ENCODE results near the gene IP6K3.

Gene IP6K3

DNA sequence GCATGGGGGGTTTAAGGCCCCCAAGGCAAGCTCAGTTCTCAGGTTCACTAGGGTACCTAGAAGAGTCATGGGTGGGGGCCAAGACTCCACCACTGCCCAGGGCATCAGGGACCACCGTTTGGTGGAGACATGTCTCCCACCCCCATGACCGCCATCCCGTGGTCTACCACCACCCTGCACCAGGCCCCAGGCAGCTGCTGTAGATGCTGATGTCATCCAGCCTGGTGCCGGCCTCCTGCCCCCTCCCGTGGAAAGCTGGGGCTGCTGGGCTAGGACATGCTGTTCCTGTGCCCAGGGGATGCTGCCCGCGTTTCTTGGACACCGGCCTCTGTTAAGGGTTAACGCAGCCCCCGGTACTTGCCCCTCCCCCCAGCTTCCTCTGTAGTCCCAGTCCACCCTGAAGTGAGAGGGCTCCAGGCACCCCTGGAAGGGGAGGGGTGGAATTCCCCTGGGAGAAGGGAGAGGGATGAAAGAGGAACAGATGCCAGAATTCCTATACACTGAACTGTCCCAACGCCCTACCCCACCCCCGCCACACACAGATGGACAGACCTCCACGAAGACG, 587 bp downstream of the IP6K3 start:
- Mint-ChIP-seq H3K36me3 (ENCODE audit: low read depth) (no peaks in the 10 kb centered on the region), H3K27ac (no peak overlapping the region), H3K4me3 (peak overlapping the region; percentile 74), H3K4me1 (peaks cover 93% of the 10 kb centered on the region), H3K9me3 (no peaks in the 10 kb centered on the region), H3K27me3 (ENCODE audit: low read depth, poor library complexity) (peaks cover 7% of the 10 kb centered on the region)
- TF ChIP-seq, protein P1, sequence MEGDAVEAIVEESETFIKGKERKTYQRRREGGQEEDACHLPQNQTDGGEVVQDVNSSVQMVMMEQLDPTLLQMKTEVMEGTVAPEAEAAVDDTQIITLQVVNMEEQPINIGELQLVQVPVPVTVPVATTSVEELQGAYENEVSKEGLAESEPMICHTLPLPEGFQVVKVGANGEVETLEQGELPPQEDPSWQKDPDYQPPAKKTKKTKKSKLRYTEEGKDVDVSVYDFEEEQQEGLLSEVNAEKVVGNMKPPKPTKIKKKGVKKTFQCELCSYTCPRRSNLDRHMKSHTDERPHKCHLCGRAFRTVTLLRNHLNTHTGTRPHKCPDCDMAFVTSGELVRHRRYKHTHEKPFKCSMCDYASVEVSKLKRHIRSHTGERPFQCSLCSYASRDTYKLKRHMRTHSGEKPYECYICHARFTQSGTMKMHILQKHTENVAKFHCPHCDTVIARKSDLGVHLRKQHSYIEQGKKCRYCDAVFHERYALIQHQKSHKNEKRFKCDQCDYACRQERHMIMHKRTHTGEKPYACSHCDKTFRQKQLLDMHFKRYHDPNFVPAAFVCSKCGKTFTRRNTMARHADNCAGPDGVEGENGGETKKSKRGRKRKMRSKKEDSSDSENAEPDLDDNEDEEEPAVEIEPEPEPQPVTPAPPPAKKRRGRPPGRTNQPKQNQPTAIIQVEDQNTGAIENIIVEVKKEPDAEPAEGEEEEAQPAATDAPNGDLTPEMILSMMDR (IDR thresholded peaks at IDR 0.05), result no peak
- peak; percentile 42 for DNase-seq

DNA sequence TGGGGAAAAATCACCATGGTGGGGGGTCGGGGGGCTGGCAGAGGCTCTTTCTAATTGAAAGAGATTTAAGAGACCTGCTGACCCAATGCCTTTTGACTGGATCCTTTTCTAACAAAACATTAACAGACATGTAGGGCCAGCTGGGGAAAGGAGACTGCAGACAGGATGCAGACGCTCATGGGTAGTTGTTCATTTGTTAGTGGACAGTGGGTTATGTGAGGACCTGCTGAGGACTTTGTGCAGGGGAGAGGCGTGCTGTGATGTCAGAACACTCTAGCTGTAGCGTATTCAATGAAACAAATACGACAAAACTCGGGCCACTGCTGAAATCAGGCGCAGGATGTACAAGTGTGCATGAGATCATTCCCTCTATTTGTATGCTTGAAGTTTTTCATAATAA, 1.2 kb downstream of the IP6K3 start:
- DNase-seq, result no peak
- Mint-ChIP-seq H3K4me3 (peak overlapping the region; percentile 74), H3K27me3 (ENCODE audit: low read depth, poor library complexity) (peaks cover 7% of the 10 kb centered on the region), H3K27ac (peak overlapping the region; percentile 94), H3K9me3 (no peaks in the 10 kb centered on the region), H3K36me3 (ENCODE audit: low read depth) (no peaks in the 10 kb centered on the region), H3K4me1 (peaks cover 92% of the 10 kb centered on the region)
- TF ChIP-seq, protein P1 (IDR thresholded peaks at IDR 0.05), result no peak

DNA sequence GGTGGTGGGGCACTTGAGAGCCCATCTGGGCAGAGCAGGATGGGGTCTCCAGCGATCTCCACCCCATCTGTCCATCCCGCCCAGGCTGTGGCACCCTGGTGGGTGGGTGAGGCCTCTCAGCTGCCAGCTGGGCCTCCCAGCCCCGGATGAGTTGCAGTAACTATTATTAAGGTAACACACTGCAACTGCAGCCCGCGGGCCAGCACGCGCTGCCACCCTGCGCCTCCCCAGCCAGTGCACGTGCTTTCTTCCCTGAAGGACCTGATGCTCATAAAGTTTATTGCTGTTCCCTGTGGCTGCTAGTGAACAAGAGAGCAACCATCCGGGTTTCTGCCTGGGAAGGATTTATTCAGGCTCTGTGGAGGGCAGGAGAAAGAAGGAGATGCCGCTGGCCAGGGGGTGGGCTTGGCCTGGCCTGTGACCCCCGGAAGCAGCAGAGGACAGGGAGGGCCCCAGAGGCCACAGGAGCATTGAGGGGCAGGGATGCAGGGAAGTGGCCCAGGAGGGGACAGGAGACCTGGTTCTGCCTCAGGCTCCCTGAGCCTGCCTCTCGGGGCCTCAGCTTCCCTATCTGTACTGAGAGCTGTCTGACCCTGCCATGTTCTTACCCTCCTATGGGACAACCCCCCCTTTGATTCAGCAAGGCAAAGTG, 1.7 kb downstream of the IP6K3 start:
- DNase-seq, result peak; percentile 50
- peak overlapping the region; percentile 94 for H3K27ac Mint-ChIP-seq
- H3K27me3 Mint-ChIP-seq (ENCODE audit: low read depth, poor library complexity), result peaks cover 7% of the 10 kb centered on the region
- no peaks in the 10 kb centered on the region for H3K9me3 Mint-ChIP-seq
- H3K4me1 Mint-ChIP-seq, result peaks cover 92% of the 10 kb centered on the region
- no peaks in the 10 kb centered on the region for H3K36me3 Mint-ChIP-seq (ENCODE audit: low read depth)
- TF ChIP-seq, protein P1 (IDR thresholded peaks at IDR 0.05), result no peak
- peak overlapping the region; percentile 65 for H3K4me3 Mint-ChIP-seq

DNA sequence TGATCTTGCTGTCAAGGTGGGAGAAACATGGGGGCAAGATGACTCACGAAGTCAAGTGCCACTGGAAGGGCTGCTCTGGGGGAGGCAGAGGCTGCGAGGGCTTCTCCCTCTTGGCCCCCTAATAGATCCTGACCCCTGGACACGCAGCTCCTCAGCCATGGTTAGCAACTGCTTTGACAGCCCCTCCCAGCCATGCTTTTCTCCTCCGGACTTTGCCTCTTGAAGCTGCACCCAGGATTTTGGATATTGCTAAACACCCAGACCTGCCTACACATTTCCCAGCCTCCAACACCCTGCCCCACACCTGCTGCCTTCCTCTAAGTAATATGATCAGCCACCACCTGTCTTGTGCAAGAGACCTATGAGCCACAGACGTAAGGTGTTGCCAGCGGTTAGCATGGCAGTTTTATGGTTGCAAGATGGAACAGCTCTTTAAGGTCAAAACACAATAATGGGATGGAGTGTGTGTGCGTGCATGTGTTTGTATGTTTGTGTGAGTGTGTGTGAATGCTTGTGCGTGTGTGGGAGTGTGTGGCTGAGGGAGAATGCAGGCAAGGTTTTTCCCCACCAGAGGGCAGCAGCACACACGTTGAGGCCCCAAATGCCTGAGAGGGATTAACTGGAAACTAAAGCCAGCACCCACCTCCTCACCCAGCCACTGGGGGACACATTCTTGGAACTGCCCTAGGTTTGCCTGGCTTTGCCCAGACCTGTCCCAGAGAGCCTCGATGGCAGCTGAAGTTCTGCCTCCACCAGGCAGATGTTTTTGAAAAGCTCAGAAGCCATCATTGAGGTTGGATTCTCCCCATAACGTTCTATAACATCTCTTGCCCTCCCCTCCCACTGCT, 2.5 kb downstream of the IP6K3 start:
- Mint-ChIP-seq H3K27ac (no peak overlapping the region), H3K9me3 (no peaks in the 10 kb centered on the region), H3K4me1 (peaks cover 86% of the 10 kb centered on the region), H3K4me3 (peak overlapping the region; percentile 55), H3K27me3 (ENCODE audit: low read depth, poor library complexity) (peaks cover 7% of the 10 kb centered on the region), H3K36me3 (ENCODE audit: low read depth) (no peaks in the 10 kb centered on the region)
- TF ChIP-seq, protein P1 (IDR thresholded peaks at IDR 0.05), result peak; percentile 88
- peak; percentile 82 for DNase-seq

DNA sequence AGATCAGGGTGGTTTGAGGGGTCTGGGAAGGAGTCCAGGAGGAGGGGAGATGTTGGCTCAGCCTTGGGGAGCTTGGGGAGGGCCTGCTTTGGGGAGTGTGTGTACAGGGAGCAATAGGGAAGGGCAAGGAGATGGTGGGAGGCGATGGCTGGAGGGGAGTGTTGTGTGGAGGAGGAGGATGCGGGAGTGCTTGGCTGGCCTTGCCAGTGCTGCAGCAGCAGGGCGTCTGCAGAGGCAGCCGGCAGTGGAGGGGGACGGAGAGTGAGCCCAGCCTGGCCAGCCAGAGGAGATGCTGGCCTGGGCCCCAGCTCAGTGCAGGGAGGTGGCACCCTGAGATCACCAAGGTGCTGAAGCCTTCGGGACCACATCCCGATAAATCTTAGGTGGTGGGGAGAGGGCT, 3.9 kb downstream of the IP6K3 start:
- Mint-ChIP-seq H3K27ac (peak overlapping the region; percentile 85), H3K27me3 (ENCODE audit: low read depth, poor library complexity) (peaks cover 7% of the 10 kb centered on the region), H3K36me3 (ENCODE audit: low read depth) (no peaks in the 10 kb centered on the region), H3K9me3 (no peaks in the 10 kb centered on the region), H3K4me3 (peak overlapping the region; percentile 54), H3K4me1 (peaks cover 72% of the 10 kb centered on the region)
- TF ChIP-seq, protein P1 (IDR thresholded peaks at IDR 0.05), result no peak
- peak; percentile 58 for DNase-seq

Measured in nephron progenitor cell (in vitro differentiated cells).